Activated T-cell treated with anti-CD3 and anti-CD28 coated beads, Interleukin-2, amount 50 U/mL, for 4 hours (primary cell): ENCODE measurements around the gene TACC2. TPM values are rescaled to one million over a fixed set of nuclear protein-coding genes. Genes with fewer than 3 reads are reported as not detected.

Source experiments
- ATAC-seq, 2 donors: fragments of 200-7000 bp; cut with Tn5 transposase; one replicate each; pipeline ENCODE4 v1.10.0; 2021
- DNase-seq: peaks from one replicate; pipeline ENCODE4 v3.0.0-alpha.2; 2020
- H3K27me3 Mint-ChIP-seq: one replicate; pipeline ENCODE4 v1.8.0; 2021; ENCODE audit warnings: low read depth, mixed read lengths
- H3K36me3 Mint-ChIP-seq: one replicate; pipeline ENCODE4 v1.8.0; 2022; ENCODE audit warnings: mixed read lengths; ENCODE audit not compliant: insufficient read depth
- H3K4me1 Mint-ChIP-seq: one replicate; pipeline ENCODE4 v1.8.0; 2021; ENCODE audit warnings: low read depth, mixed read lengths
- H3K4me3 Mint-ChIP-seq: one replicate; pipeline ENCODE4 v1.8.0; 2021; ENCODE audit warnings: mild to moderate bottlenecking, moderate library complexity, mixed read lengths
- H3K9me3 Mint-ChIP-seq: one replicate; pipeline ENCODE4 v1.8.0; 2021; ENCODE audit warnings: mixed read lengths
- total RNA-seq, 3 donors: library from RNA; stranded (reverse); gene quantifications; one replicate each; pipeline ENCODE4 v1.2.1, GENCODE V29; 2021

Gene TACC2
- total RNA-seq, 3 donors from 2014 or later: 0.21 to 0.57 (median 0.43) TPM

DNA sequence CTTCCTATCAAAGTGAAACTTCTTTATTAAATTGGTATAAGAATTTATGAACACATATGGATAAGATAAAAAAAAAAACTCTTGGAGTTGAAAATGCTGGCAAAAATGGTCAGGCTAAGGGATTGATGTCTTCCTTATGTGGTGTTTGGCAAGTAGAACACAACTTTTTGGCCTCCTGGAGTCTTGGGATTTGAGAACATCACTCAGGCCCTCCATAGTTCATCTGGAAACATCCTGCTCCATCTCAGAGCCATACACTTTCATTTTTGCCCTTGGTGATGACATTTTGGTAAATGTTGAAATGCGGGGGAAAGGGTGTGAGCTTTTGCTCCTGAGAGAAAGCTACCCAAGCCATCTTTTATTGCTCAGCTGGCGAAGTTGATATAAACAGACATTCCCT lies 254.6 kb downstream of the TACC2 start:
- Mint-ChIP-seq H3K9me3 (no peaks in the 10 kb centered on the region), H3K4me1 (no peaks in the 10 kb centered on the region), H3K27me3 (peaks cover 4% of the 10 kb centered on the region), H3K4me3 (no peak overlapping the region), H3K36me3 (no peaks in the 10 kb centered on the region)
- no peak for DNase-seq
- ATAC-seq: no peak

DNA sequence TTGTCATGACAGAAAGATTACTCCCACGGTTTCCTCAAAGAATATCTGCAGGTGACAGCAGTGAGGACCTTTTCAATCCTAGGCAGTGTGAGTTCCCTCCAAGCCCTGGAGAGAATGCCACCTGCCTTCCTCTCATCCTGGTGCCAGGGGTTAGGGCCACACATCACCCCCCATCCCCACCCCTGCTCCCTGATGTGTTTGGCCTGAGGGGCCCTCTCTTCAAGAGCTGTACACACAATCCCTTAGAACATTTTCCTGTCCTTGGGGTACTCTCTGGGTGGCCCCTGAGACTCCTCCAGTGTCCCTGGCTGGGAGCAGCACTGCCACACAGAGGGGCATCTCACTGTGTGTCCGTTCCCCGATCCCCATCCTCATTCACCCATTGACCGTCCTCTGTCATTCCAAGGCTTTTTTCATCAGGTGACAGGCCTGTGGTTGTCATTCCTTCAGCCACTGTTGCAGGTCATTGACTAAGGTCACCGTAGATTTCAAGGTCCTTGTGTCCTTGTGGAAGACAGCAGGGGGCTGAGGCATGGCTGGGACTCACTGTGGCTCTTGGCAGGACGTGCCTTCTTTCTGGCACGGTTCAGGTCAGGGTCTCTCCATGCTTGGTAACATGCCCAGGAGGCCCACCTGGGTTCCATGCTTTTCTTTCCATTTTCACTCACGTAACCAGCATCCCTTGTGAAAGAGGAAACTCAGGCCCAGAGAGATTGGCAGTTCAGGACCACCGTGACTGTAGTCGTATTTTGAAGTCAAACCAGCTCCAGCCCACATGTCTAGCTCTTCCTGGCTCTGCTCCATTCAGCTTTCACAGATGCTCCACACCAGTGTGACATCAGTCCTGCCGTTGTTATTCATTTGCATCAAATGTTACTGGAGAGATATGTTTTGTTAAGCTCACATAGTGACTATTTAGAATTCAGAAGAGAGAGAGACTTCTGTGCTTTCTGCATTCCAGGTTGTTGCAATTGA lies 255.3 kb downstream of the TACC2 start:
- H3K36me3 Mint-ChIP-seq: no peaks in the 10 kb centered on the region
- ATAC-seq: no peak
- H3K27me3 Mint-ChIP-seq: peaks cover 7% of the 10 kb centered on the region
- no peak overlapping the region for H3K4me3 Mint-ChIP-seq
- H3K4me1 Mint-ChIP-seq: no peaks in the 10 kb centered on the region
- no peak for DNase-seq
- no peaks in the 10 kb centered on the region for H3K9me3 Mint-ChIP-seq

DNA sequence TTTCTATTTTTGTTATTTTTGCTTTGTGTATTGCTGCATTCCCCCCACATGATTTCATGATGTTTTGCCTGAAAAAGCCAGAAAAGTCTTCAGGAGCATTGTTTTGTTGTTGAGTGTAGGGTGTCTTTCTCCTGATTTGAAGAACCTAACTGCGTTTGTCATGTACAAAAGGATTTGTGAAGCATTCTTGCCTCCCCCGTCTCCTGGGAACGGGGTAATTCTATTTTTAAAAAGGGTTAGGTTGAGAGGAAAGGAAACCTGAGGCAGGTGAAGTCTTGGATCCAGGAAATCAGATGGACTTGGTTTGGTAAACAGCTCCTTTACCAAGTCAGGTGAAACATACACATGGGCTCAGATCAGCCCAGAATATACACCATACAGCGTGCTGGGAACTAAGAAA lies 256.2 kb downstream of the TACC2 start:
- Mint-ChIP-seq H3K4me1 (no peaks in the 10 kb centered on the region), H3K36me3 (no peaks in the 10 kb centered on the region), H3K4me3 (no peak overlapping the region), H3K9me3 (no peaks in the 10 kb centered on the region), H3K27me3 (peaks cover 7% of the 10 kb centered on the region)
- ATAC-seq (no peak), DNase-seq (no peak)

DNA sequence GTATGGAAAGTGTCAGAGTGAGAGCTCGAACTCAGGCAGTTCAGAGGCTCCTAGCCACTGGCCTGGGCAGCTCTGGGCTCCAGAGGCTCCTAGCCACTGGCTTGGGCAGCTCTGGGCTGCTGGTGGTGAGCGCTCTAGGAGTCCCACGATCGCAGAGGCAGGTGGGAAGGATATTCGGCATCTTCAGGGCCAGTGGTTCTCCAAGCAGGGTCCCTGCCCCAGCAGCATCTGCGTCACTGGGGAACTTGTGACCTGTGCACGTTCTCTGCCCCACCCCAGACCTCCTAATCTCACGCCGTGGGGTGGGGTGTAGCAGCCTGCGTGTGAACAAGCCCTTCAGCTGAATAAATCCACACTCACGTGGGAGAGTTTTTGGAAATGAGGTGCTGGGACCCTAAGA lies 256.9 kb downstream of the TACC2 start:
- Mint-ChIP-seq H3K36me3 (no peaks in the 10 kb centered on the region), H3K4me3 (no peak overlapping the region), H3K4me1 (no peaks in the 10 kb centered on the region), H3K27me3 (peaks cover 5% of the 10 kb centered on the region), H3K9me3 (no peaks in the 10 kb centered on the region)
- DNase-seq: no peak
- ATAC-seq: no peak

DNA sequence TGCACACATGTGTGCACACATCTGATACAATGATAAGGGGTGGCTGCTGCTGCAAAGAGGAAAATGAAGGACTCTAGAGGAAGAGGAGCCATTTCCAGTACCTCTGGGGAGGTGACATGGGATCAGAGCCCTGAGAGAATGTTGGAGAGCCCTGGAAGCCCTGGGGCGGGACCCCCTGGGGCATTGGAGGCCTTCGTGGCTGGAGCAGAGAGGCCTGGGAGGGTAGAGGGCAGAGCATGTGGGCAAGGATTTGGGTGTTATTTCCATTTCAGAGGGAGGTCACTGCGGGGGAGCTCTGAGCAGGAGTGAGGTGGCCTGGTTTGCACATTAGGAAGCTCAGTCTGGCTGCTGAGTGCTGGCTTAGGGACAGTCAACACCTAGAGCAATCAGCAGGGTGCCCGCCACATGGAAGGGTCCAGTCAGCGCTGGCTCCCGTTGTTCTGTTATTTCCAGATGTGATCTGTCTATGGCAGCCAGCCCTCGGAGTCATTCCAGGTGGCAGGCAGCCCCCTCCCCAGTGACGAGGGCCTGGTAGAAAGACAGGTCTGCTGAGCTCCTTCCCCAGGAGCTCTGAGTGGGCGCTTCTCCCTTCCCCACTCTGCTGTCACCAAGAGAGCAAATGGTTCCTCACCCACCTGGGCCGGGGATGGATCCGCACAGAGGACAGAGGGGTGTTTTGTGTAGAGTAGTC lies 258.0 kb downstream of the TACC2 start:
- DNase-seq (no peak), ATAC-seq (no peak)
- Mint-ChIP-seq H3K36me3 (no peaks in the 10 kb centered on the region), H3K27me3 (peaks cover 3% of the 10 kb centered on the region), H3K4me1 (no peaks in the 10 kb centered on the region), H3K9me3 (no peaks in the 10 kb centered on the region), H3K4me3 (no peak overlapping the region)

DNA sequence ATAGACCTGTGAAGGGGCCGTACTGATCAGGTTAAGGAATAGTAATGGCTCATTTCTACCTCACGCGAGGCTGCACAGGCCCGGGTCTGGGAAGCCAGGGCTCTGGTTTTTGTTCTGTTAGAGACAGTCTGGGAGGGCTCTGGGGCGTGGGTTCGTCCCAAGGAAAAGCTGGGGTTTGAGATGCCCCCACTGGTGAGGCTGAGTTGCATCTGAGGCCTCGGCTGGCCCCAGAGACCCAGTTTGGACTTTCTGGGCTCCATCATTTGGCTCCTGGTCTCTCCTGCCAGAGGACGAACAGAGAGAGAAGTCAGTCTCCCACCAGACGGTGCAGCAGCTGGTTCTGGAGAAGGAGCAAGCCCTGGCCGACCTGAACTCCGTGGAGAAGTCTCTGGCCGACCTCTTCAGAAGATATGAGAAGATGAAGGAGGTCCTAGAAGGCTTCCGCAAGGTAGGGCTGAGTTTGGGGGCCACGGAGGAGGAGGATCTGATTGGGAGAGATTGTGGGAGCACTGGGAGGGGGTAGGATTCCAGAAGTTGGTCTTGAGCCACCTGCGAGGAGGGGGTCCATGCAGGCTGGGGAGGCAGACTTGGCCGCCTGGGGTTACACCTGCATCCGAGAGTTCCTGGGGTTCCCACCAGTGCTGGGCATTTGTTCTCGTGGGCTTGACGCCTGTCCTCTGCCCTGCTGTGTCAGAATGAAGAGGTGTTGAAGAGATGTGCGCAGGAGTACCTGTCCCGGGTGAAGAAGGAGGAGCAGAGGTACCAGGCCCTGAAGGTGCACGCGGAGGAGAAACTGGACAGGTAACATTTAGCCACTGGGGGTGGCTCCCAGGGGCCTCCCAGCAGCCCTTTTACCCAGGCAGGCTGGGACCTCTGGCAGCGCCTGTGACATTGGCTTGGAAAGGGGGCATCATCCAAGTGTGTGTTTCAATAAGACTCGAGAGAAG lies 259.7 kb downstream of the TACC2 start:
- H3K36me3 Mint-ChIP-seq: no peaks in the 10 kb centered on the region
- ATAC-seq: no peak
- H3K4me3 Mint-ChIP-seq: no peak overlapping the region
- no peaks in the 10 kb centered on the region for H3K9me3 Mint-ChIP-seq
- H3K27me3 Mint-ChIP-seq: peaks cover 6% of the 10 kb centered on the region
- no peak for DNase-seq
- H3K4me1 Mint-ChIP-seq: no peaks in the 10 kb centered on the region

DNA sequence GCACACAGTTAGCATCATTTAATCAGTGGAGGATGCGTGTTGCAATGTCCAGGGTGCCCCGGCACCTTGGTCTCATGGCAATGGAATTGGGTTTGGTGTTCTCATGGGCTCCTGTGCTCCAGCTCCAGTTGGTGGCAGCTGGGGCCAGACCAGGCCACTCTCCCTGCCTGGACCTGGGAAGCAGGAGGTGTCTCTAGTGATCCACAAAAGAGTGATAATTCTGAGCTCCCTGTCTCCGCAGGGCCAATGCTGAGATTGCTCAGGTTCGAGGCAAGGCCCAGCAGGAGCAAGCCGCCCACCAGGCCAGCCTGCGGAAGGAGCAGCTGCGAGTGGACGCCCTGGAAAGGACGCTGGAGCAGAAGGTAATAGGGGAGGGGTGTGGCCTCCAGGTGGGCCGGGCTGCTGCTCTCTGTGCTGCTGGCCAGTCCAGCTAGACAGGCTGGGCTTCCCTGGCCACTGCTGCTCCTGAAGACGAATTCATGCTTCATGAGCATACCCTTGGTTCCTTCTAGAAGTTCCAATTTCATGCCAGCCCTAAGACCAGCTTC lies 260.4 kb downstream of the TACC2 start:
- DNase-seq: no peak
- no peaks in the 10 kb centered on the region for H3K36me3 Mint-ChIP-seq
- no peak overlapping the region for H3K4me3 Mint-ChIP-seq
- peaks cover 7% of the 10 kb centered on the region for H3K27me3 Mint-ChIP-seq
- H3K9me3 Mint-ChIP-seq: no peaks in the 10 kb centered on the region
- no peaks in the 10 kb centered on the region for H3K4me1 Mint-ChIP-seq
- no peak for ATAC-seq

DNA sequence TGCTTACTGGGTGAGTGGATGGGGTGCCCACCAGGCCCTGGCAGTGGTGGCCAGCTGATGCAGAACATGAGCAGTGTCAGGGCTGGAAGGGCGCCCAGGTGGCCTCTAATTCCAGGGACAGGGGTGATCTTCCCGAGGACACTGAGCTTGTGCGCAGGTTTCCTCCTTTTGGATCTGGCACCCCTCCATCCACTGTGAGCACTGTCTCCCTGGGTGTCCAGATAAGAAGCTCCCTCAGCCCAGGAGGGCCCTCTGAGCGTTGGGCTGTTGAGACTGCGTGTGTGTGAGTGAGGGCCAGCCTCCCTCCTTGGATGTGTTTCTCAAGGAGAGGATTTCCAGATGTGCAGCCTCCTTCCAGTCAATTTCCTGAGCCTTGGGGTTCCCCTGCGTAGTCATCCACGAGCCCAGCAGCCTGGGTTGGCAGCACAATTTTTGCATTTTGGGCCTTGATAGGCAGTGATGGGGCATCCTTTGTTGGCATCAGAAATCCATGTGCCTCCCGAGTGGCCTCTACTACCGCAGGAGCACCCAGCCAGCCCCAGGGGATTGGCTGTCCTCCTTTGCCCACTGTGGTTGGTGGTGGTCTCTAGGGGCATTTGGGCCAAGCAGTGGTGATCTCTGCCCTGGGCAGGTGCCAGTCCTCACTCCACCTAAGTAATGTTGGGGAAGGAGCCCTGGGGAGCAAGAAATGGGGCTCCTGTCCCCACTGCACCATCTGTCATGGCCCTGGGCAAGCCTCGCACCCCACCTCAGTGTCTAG lies 261.2 kb downstream of the TACC2 start:
- no peak for ATAC-seq
- Mint-ChIP-seq H3K36me3 (no peaks in the 10 kb centered on the region), H3K9me3 (no peaks in the 10 kb centered on the region), H3K27me3 (peaks cover 7% of the 10 kb centered on the region), H3K4me3 (no peak overlapping the region), H3K4me1 (no peaks in the 10 kb centered on the region)
- no peak for DNase-seq

DNA sequence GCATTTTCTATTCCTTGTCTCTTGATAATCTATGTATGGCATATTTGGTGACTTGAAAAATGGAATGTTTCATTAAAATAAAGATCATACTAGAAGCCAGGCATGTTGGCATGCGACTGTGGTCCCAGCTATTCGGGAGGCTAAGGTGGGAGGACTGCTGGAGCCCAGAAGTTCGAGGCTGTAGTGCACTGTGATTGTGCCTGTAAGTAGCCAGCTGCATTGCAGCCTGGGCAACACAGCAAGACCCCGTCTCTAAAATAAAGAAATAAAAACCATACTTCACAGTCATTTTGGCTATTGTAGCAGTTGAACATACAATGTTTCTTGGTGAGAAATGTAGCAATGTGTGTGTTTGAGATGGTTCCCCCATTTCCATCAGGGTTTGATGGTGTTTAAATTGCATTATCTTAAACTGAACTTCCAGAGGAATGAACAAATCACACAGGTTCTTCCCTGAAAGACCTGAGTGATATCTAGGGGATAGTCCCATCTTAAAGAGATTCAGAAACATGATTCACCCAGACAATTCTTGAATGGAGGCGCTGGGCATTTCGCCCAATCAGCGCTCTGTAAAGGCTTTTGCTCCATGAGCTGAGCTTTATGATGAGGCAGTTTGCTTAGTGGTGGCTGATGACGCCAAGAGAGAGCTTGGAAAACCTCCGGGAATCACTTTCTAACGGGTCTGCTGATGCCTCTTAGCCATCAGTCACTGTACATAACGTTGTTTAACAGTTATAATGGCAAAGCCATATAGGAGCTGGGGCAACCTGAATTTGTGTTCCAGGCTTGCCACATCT lies 262.7 kb downstream of the TACC2 start:
- Mint-ChIP-seq H3K4me3 (no peak overlapping the region), H3K36me3 (no peaks in the 10 kb centered on the region), H3K4me1 (no peaks in the 10 kb centered on the region), H3K9me3 (no peaks in the 10 kb centered on the region), H3K27me3 (peaks cover 7% of the 10 kb centered on the region)
- no peak for DNase-seq
- ATAC-seq: no peak

DNA sequence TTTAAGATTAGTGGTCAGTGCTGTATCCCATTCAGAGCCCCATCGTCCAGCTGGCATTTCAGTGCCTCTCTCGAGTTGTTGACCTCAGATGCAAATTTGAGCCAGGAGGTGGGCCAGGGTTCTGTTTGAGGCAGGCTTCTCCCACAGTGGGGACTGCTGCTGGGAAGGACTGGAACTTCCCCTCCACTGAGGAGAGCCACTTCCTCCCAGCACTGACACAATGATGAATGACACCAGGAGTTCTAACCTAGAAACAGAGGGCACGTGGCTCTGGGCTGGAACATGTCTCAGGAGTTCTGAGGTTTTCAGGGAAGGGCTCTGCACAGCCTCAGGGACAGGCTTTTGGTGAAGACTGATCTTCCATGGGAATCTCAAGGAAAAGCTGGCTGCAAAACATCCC lies 263.8 kb downstream of the TACC2 start:
- H3K36me3 Mint-ChIP-seq: no peaks in the 10 kb centered on the region
- no peak for DNase-seq
- H3K4me3 Mint-ChIP-seq: no peak overlapping the region
- H3K27me3 Mint-ChIP-seq: peaks cover 7% of the 10 kb centered on the region
- no peaks in the 10 kb centered on the region for H3K4me1 Mint-ChIP-seq
- no peaks in the 10 kb centered on the region for H3K9me3 Mint-ChIP-seq
- no peak for ATAC-seq

DNA sequence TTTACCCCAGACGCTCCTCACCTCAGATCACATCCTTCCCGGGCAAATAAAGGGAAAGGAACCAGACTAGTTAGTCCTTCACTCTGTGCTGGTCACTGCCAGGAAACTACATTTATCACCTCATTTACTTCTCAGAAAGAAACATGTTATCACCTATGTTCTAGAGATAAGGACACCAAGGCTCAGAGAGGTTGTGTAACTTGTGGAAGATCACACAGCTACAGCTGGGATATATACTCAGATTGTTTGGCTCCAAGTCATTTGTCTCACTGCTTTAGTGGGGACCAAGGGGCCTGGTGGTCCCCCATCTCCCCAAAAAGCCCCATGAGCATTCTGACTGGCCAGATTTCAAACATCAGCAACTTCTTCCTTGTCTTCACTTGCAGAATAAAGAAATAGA lies 264.6 kb downstream of the TACC2 start:
- no peak for ATAC-seq
- H3K36me3 Mint-ChIP-seq: no peaks in the 10 kb centered on the region

DNA sequence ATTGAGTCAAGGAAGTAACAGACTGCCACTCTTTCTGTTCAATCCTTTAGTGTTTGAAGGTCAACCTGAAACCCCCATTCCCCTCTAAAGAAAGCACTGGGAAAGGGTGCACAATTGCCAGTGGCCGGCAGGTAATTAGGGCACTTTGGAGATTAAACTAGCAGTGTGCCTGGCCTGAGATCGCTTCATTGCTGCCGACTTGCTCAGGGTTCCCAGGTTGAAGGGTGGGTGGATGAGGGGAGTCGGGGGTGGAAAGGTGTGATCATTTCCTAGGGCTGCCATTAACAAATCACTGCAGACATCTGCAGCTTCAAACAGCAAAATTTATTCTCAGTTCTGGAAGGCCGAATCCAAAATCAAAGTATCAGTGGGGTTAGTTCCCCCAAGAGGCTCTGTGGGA lies 265.9 kb downstream of the TACC2 start:
- ATAC-seq: no peak
- H3K27me3 Mint-ChIP-seq: peaks cover 9% of the 10 kb centered on the region
- no peaks in the 10 kb centered on the region for H3K9me3 Mint-ChIP-seq
- H3K4me3 Mint-ChIP-seq: no peak overlapping the region
- DNase-seq: no peak
- no peaks in the 10 kb centered on the region for H3K36me3 Mint-ChIP-seq
- no peaks in the 10 kb centered on the region for H3K4me1 Mint-ChIP-seq

More for the DNA sequence above, 264.6 kb downstream of the TACC2 start:
- Mint-ChIP-seq H3K9me3 (no peaks in the 10 kb centered on the region), H3K4me3 (no peak overlapping the region), H3K27me3 (peaks cover 6% of the 10 kb centered on the region), H3K4me1 (no peaks in the 10 kb centered on the region)
- no peak for DNase-seq
